IMR-90 (cell line): Measurements from ENCODE around the gene GTSE1. TPM values are rescaled to one million over a fixed set of nuclear protein-coding genes. Genes with fewer than 3 reads are reported as not detected.

Source experiments
- ATAC-seq: fragments of 200-7000 bp; cut with Tn5 transposase; 2 replicates; pipeline ENCODE4 v1.9.1; 2020; ENCODE audit warnings: low read depth, mild to moderate bottlenecking, moderate library complexity
- BruUV-seq: library from RNA; stranded (reverse); fragments of 400-500 nt; replicated peaks from 2 replicates; lab custom pipeline; 2021; lab: Mats Ljungman, UMichigan
- CTCF ChIA-PET: fragments of 300-600 bp; formaldehyde crosslinking; extraction: SDS; loops from one replicate; lab custom pipeline; 2021; ENCODE audit warnings: antibody characterized with exemption; lab: Yijun Ruan, JAX
- POLR2A ChIA-PET: fragments of 300-600 bp; sonication (Branson Sonifier 250); formaldehyde crosslinking; loops from one replicate; lab custom pipeline; 2022; ENCODE audit warnings: antibody characterized with exemption; ENCODE audit not compliant: unreplicated experiment; lab: Charles Lee
- DNase-seq: peaks from one replicate; pipeline ENCODE4 v3.0.0; 2013
- H2AFZ ChIP-seq: replicated peaks from 2 replicates; pipeline ENCODE3; 2013; ENCODE audit warnings: low read length, mild to moderate bottlenecking; ENCODE audit not compliant: poor library complexity
- H2AK5ac ChIP-seq: 2 replicates; pipeline ENCODE4 v1.6.1; 2013; ENCODE audit warnings: low read depth, low read length, inconsistent platforms
- H2AK9ac ChIP-seq: replicated peaks from 2 replicates; pipeline ENCODE3; 2013; ENCODE audit warnings: mild to moderate bottlenecking, low read depth, low read length, moderate library complexity; ENCODE audit not compliant: poor library complexity
- H2BK120ac ChIP-seq: 2 replicates; pipeline ENCODE4 v1.6.1; 2013; ENCODE audit warnings: low read depth, low read length, inconsistent platforms
- H2BK15ac ChIP-seq: 3 replicates; pipeline ENCODE4 v1.6.1; 2013; ENCODE audit warnings: low read depth, low read length, inconsistent platforms
- H2BK20ac ChIP-seq: 2 replicates; pipeline ENCODE4 v1.6.1; 2013; ENCODE audit warnings: low read depth, mild to moderate bottlenecking, inconsistent platforms, low read length, moderate library complexity
- H2BK5ac ChIP-seq: 2 replicates; pipeline ENCODE4 v1.6.1; 2013; ENCODE audit warnings: mild to moderate bottlenecking, low read depth, low read length, inconsistent platforms; ENCODE audit not compliant: poor library complexity, severe bottlenecking
- H3K14ac ChIP-seq: replicated peaks from 2 replicates; pipeline ENCODE4 v1.6.1; 2013; ENCODE audit warnings: low read depth, low read length, inconsistent platforms
- H3K18ac ChIP-seq: 2 replicates; pipeline ENCODE4 v1.6.1; 2013; ENCODE audit warnings: low read depth, low read length, control low read depth
- H3K23ac ChIP-seq: 2 replicates; pipeline ENCODE4 v1.6.1; 2013; ENCODE audit warnings: low read depth, low read length, inconsistent platforms
- H3K27ac ChIP-seq: 2 replicates; pipeline ENCODE4 v1.5.1; 2013; ENCODE audit warnings: mild to moderate bottlenecking, control low read depth, low read length; ENCODE audit not compliant: insufficient read depth
- H3K27me3 ChIP-seq: 2 replicates; pipeline ENCODE4 v1.6.1; 2013; ENCODE audit warnings: low read length; ENCODE audit not compliant: control insufficient read depth, insufficient read depth
- H3K36me3 ChIP-seq: 2 replicates; pipeline ENCODE4 v1.6.1; 2013; ENCODE audit warnings: low read length, mixed read lengths; ENCODE audit not compliant: control insufficient read depth, insufficient read depth
- H3K4ac ChIP-seq: 2 replicates; pipeline ENCODE4 v1.6.1; 2013; ENCODE audit warnings: low read depth, low read length, inconsistent platforms
- H3K4me1 ChIP-seq: 2 replicates; pipeline ENCODE4 v1.6.1; 2013; ENCODE audit warnings: low read length, mixed read lengths; ENCODE audit not compliant: control insufficient read depth, insufficient read depth
- H3K4me2 ChIP-seq: 2 replicates; pipeline ENCODE4 v1.6.1; 2013; ENCODE audit warnings: low read depth, mild to moderate bottlenecking, control low read depth, low read length, moderate library complexity
- H3K4me3 ChIP-seq: 2 replicates; pipeline ENCODE4 v1.5.1; 2013; ENCODE audit warnings: low read depth, mild to moderate bottlenecking, control low read depth, low read length, moderate library complexity; ENCODE audit not compliant: insufficient read depth
- H3K56ac ChIP-seq: 2 replicates; pipeline ENCODE4 v1.6.1; 2013; ENCODE audit warnings: low read length, inconsistent platforms; ENCODE audit not compliant: insufficient read depth; ENCODE audit errors: extremely low read depth
- H3K79me1 ChIP-seq, 2 experiments: 2 replicates each; pipeline ENCODE4 v1.6.1; 2013; ENCODE audit warnings: low read length in 2 of 2, inconsistent platforms in 1 of 2, low read depth in 1 of 2
- H3K9ac ChIP-seq: 2 replicates; pipeline ENCODE4 v1.6.1; 2013; ENCODE audit warnings: low read depth, low read length, control low read depth
- H3K9me1 ChIP-seq: 2 replicates; pipeline ENCODE4 v1.6.1; 2013; ENCODE audit warnings: low read length, inconsistent platforms; ENCODE audit not compliant: insufficient read depth
- H3K9me3 ChIP-seq: 2 replicates; pipeline ENCODE4 v1.6.1; 2013; ENCODE audit warnings: low read length; ENCODE audit not compliant: control insufficient read depth, insufficient read depth
- H4K20me1 ChIP-seq: 2 replicates; pipeline ENCODE4 v1.6.1; 2013; ENCODE audit warnings: low read length, inconsistent platforms; ENCODE audit not compliant: insufficient read depth
- H4K5ac ChIP-seq: 2 replicates; pipeline ENCODE4 v1.6.1; 2013; ENCODE audit warnings: mild to moderate bottlenecking, low read depth, low read length, control low read depth
- H4K8ac ChIP-seq, 2 experiments: 2 replicates each; pipeline ENCODE4 v1.6.1; 2013; ENCODE audit warnings: low read depth in 2 of 2, low read length in 2 of 2, control low read depth in 1 of 2, inconsistent platforms in 1 of 2
- H4K91ac ChIP-seq: 2 replicates; pipeline ENCODE4 v1.6.1; 2013; ENCODE audit warnings: low read depth, low read length, inconsistent platforms; ENCODE audit not compliant: insufficient read depth
- BHLHE40 ChIP-seq: fragments of 150-350 bp; IDR thresholded peaks from 2 replicates; pipeline ENCODE4 v1.6.1; 2016; ENCODE audit warnings: mild to moderate bottlenecking, low read depth, low read length
- CEBPB ChIP-seq: IDR thresholded peaks from 2 replicates; pipeline ENCODE4 v1.6.1; 2012; ENCODE audit warnings: low read depth, low read length, improper control_type of control experiment
- CHD1 ChIP-seq: IDR thresholded peaks from 2 replicates; pipeline ENCODE4 v1.6.1; 2012; ENCODE audit warnings: low read depth, low read length, improper control_type of control experiment
- FOS ChIP-seq: fragments of 150-350 bp; IDR thresholded peaks from 2 replicates; pipeline ENCODE4 v1.6.1; 2016; ENCODE audit warnings: low read depth, low read length
- MAFK ChIP-seq: IDR thresholded peaks from 2 replicates; pipeline ENCODE4 v1.6.1; 2012; ENCODE audit warnings: low read depth, low read length, improper control_type of control experiment
- MAZ ChIP-seq: IDR thresholded peaks from 2 replicates; pipeline ENCODE4 v1.6.1; 2012; ENCODE audit warnings: low read depth, mild to moderate bottlenecking, low read length, improper control_type of control experiment, moderate library complexity, borderline replicate concordance
- MXI1 ChIP-seq: IDR thresholded peaks from 2 replicates; pipeline ENCODE4 v1.6.1; 2012; ENCODE audit warnings: low read depth, mild to moderate bottlenecking, low read length, moderate library complexity, borderline replicate concordance
- NFE2L2 ChIP-seq: fragments of 150-350 bp; IDR thresholded peaks from 2 replicates; pipeline ENCODE4 v1.6.1; 2016; ENCODE audit warnings: low read depth, mild to moderate bottlenecking, low read length
- POLR2A ChIP-seq: IDR thresholded peaks from 2 replicates; pipeline ENCODE4 v1.6.1; 2012; ENCODE audit warnings: mild to moderate bottlenecking, low read depth, low read length
- RAD21 ChIP-seq: IDR thresholded peaks from 2 replicates; pipeline ENCODE4 v1.6.1; 2012; ENCODE audit warnings: low read length, improper control_type of control experiment
- RCOR1 ChIP-seq: IDR thresholded peaks from 2 replicates; pipeline ENCODE4 v1.6.1; 2012; ENCODE audit warnings: mild to moderate bottlenecking, low read length, improper control_type of control experiment; ENCODE audit not compliant: insufficient replicate concordance
- RFX5 ChIP-seq: IDR thresholded peaks from 2 replicates; pipeline ENCODE4 v1.8.0; 2012; ENCODE audit warnings: low read depth, mild to moderate bottlenecking, low read length, moderate library complexity
- SMC3 ChIP-seq: fragments of 150-350 bp; IDR thresholded peaks from 2 replicates; pipeline ENCODE4 v1.6.1; 2016; ENCODE audit warnings: low read depth, mild to moderate bottlenecking, antibody characterized with exemption, low read length, moderate library complexity
- WGBS, 2 experiments: methylation state at CpG; one replicate each; pipeline versions ENCODE4 v1.1.5 to v1.1.7; 2013; ENCODE audit warnings: missing lambda C conversion rate in 2 of 2; ENCODE audit not compliant: insufficient read length in 1 of 2; ENCODE audit errors: extremely low coverage in 2 of 2; 5-methylcytosine and 5-hydroxymethylcytosine counted together
- dilution Hi-C: fragments of 300-500 bp; cut with HindIII; formaldehyde crosslinking; loops from one replicate; pipeline ENCODE4 v1.14.3; 2018; ENCODE audit warnings: low sequenced_read_pairs; ENCODE audit not compliant: unreplicated experiment
- in situ Hi-C: fragments of 300-500 bp; cut with MboI; formaldehyde crosslinking; loops from 3 replicates; pipeline ENCODE4 v1.14.3; 2019; ENCODE audit warnings: low sequenced_read_pairs, inconsistent platforms, mixed read lengths
- intact Hi-C: fragments of 100-400 bp; cut with micrococcal nuclease; formaldehyde crosslinking; loops from 2 replicates; pipeline ENCODE4 v1.10.0; 2022
- polyA plus RNA-seq, 3 experiments: library from polyadenylated mRNA; depleted of rRNA; stranded (reverse); fragments of >200 nt; gene quantifications; 2 replicates each; pipeline ENCODE4 v1.2.3, GENCODE V29; 2012; ENCODE audit warnings: low replicate concordance in 1 of 3
- total RNA-seq: library from RNA; depleted of rRNA; stranded (reverse); fragments of >200 nt; gene quantifications from 2 replicates; pipeline ENCODE4 v1.2.3, GENCODE V29; 2012
- TF ChIP-seq, protein P1 (sequence below): conservative IDR thresholded peaks from 2 replicates; pipeline ENCODE4 v1.5.1; 2012; ENCODE audit warnings: mild to moderate bottlenecking, low read depth, low read length, improper control_type of control experiment
- TF ChIP-seq, protein P2 (sequence below): fragments of 150-350 bp; IDR thresholded peaks from 2 replicates; pipeline ENCODE4 v1.6.1; 2016; ENCODE audit warnings: low read depth, mild to moderate bottlenecking, low read length, moderate library complexity, borderline replicate concordance
- TF ChIP-seq, protein P3 (sequence below): fragments of 150-350 bp; IDR thresholded peaks from 2 replicates; pipeline ENCODE4 v1.6.1; 2017; ENCODE audit warnings: mild to moderate bottlenecking, antibody characterized with exemption, low read length, low read depth

GTSE1 gene
- total and polyA plus RNA-seq, 2 of the 4 experiments (the other 2 are of a cell fraction): 5.9 to 17.1 TPM

DNA sequence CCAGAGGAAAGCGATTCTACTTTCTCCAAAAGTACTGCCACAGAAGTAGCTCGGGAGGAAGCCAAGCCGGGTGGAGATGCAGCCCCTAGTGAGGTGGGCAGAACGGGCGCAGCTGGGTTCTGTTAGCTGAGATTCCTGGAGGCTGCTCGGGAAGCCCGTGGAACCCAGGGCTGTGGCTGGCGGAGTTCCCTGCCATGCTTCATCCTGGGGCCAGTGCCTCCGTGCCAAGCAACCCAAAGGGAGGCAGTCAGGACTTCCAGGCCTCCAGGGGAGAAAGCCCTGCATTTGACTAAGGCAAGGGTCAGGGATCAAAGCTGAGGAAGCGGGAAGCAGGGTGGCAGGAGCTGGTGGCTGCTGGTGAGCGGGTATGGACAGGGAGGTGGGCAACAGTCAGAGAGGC is 32.1 kb downstream of the GTSE1 start:
- Histone ChIP-seq H3K27ac (no peak overlapping the region), H2BK5ac (no peak overlapping the region), H3K4ac (no peak overlapping the region), H4K5ac (no peak overlapping the region), H2AFZ (no peak overlapping the region), H3K9me3 (no peaks in the 10 kb centered on the region), H2BK120ac (no peak overlapping the region), H3K9me1 (no peaks in the 10 kb centered on the region; the same call in 1 of the 2 replicates), H4K91ac (no peak overlapping the region), H3K9ac (no peak overlapping the region), H3K4me3 (no peak overlapping the region), H2AK9ac (no peak overlapping the region), H2AK5ac (no peak overlapping the region), H3K27me3 (no peaks in the 10 kb centered on the region), H4K8ac (no peak overlapping the region), H3K4me2 (no peak overlapping the region), H2BK15ac (no peak overlapping the region), H3K56ac (no peak overlapping the region), H3K14ac (no peak overlapping the region), H3K23ac (no peak overlapping the region), H2BK20ac (no peak overlapping the region), H3K79me1 (peaks cover 5 to 7% of the 10 kb centered on the region in 2 experiments; a peak in 3 of 4 replicates), H3K36me3 (peaks cover 26% of the 10 kb centered on the region), H3K4me1 (no peaks in the 10 kb centered on the region), H3K18ac (no peak overlapping the region), H4K20me1 (no peaks in the 10 kb centered on the region)
- BruUV-seq: no TSS peak
- intact Hi-C loops (no loop called here), in situ Hi-C loops (no loop called here), dilution Hi-C loops (no loop called here)
- DNase-seq: no peak
- CTCF ChIA-PET: no interaction called here
- 100% methylated on average over 3 of the region's 11 CpGs; no CpG with 5 or more reads in 1 of the 2 experiments for WGBS, 2 experiments
- ATAC-seq: no peak
- TF ChIP-seq, protein P1, sequence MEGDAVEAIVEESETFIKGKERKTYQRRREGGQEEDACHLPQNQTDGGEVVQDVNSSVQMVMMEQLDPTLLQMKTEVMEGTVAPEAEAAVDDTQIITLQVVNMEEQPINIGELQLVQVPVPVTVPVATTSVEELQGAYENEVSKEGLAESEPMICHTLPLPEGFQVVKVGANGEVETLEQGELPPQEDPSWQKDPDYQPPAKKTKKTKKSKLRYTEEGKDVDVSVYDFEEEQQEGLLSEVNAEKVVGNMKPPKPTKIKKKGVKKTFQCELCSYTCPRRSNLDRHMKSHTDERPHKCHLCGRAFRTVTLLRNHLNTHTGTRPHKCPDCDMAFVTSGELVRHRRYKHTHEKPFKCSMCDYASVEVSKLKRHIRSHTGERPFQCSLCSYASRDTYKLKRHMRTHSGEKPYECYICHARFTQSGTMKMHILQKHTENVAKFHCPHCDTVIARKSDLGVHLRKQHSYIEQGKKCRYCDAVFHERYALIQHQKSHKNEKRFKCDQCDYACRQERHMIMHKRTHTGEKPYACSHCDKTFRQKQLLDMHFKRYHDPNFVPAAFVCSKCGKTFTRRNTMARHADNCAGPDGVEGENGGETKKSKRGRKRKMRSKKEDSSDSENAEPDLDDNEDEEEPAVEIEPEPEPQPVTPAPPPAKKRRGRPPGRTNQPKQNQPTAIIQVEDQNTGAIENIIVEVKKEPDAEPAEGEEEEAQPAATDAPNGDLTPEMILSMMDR: no peak
- TF ChIP-seq, protein P2, sequence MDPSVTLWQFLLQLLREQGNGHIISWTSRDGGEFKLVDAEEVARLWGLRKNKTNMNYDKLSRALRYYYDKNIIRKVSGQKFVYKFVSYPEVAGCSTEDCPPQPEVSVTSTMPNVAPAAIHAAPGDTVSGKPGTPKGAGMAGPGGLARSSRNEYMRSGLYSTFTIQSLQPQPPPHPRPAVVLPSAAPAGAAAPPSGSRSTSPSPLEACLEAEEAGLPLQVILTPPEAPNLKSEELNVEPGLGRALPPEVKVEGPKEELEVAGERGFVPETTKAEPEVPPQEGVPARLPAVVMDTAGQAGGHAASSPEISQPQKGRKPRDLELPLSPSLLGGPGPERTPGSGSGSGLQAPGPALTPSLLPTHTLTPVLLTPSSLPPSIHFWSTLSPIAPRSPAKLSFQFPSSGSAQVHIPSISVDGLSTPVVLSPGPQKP: no peak
- TF ChIP-seq RAD21: no peak
- no peak for TF ChIP-seq SMC3
- TF ChIP-seq CEBPB: no peak
- no peak for TF ChIP-seq MAFK
- no peak for TF ChIP-seq POLR2A
- TF ChIP-seq FOS: no peak
- no peak for TF ChIP-seq CHD1
- TF ChIP-seq, protein P3, sequence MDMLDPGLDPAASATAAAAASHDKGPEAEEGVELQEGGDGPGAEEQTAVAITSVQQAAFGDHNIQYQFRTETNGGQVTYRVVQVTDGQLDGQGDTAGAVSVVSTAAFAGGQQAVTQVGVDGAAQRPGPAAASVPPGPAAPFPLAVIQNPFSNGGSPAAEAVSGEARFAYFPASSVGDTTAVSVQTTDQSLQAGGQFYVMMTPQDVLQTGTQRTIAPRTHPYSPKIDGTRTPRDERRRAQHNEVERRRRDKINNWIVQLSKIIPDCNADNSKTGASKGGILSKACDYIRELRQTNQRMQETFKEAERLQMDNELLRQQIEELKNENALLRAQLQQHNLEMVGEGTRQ: no peak
- TF ChIP-seq RFX5: no peak
- TF ChIP-seq RCOR1: no peak
- TF ChIP-seq MXI1: no peak
- no peak for TF ChIP-seq NFE2L2
- no peak for TF ChIP-seq BHLHE40
- no peak for TF ChIP-seq MAZ
- POLR2A ChIA-PET: no interaction called here
